Lower lobe of right lung (tissue), 2 donors: ENCODE measurements around the gene AKAP10. TPM values are rescaled to one million over a fixed set of nuclear protein-coding genes. Genes with fewer than 3 reads are reported as not detected.
A peak's percentile ranks its signal among the peaks of the same experiment; 100 is the strongest.

Source experiments
- ATAC-seq, 2 donors: fragments of 200-7000 bp; cut with Tn5 transposase; one replicate each; pipeline ENCODE4 v1.9.1; 2020 to 2022; ENCODE audit warnings: mild to moderate bottlenecking in 2 of 2, moderate library complexity in 2 of 2
- DNase-seq: peaks from one replicate; pipeline ENCODE4 v3.0.0-alpha.2; 2020
- H3K27ac ChIP-seq: fragments of 200-600 bp; one replicate; pipeline ENCODE4 v1.8.0; 2022
- H3K27me3 ChIP-seq: fragments of 200-600 bp; one replicate; pipeline ENCODE4 v1.8.0; 2022; ENCODE audit warnings: low read depth
- H3K36me3 ChIP-seq: fragments of 200-600 bp; one replicate; pipeline ENCODE4 v1.8.0; 2022; ENCODE audit warnings: mild to moderate bottlenecking
- H3K4me1 ChIP-seq: fragments of 200-600 bp; one replicate; pipeline ENCODE4 v1.8.0; 2022
- H3K4me3 ChIP-seq: fragments of 200-600 bp; one replicate; pipeline ENCODE4 v1.8.0; 2022; ENCODE audit warnings: mild to moderate bottlenecking
- H3K9me3 ChIP-seq: fragments of 200-600 bp; one replicate; pipeline ENCODE4 v1.8.0; 2022
- CTCF ChIP-seq: fragments of 200-600 bp; IDR thresholded peaks from one replicate; pipeline ENCODE4 v1.8.0; 2022; ENCODE audit warnings: antibody characterized with exemption, mild to moderate bottlenecking
- intact Hi-C: fragments of 100-400 bp; cut with DNase I; formaldehyde crosslinking; loops from one replicate; pipeline ENCODE4 v1.11.0; 2022
- total RNA-seq: library from RNA; stranded (reverse); fragmentation: NEBNext Ultra II Directional; extraction: Animal tissue kit (Norgen Biotek cat#: 25700); gene quantifications from one replicate; pipeline ENCODE4 v1.2.1, GENCODE V29; 2021
- donor health status: DM: no; HTN: yes; CAD: no; lungs with severe emphysema.

The AKAP10 gene
- total RNA-seq, 1 donor from 2014 or later: 38.1 TPM

GRCh38 chr17:19939993-19940721 is 37.5 kb downstream of the AKAP10 start:
- no peak for TF ChIP-seq CTCF
- ATAC-seq (no peak), DNase-seq (no peak)
- H3K4me1 ChIP-seq: peaks cover 50% of the 10 kb centered on the region
- no peaks in the 10 kb centered on the region for H3K9me3 ChIP-seq
- intact Hi-C loops: no loop called here
- H3K4me3 ChIP-seq: no peak overlapping the region
- H3K27me3 ChIP-seq: no peaks in the 10 kb centered on the region
- no peak overlapping the region for H3K27ac ChIP-seq
- peaks cover 82% of the 10 kb centered on the region for H3K36me3 ChIP-seq

GRCh38 chr17:19938736-19939135 is 38.9 kb downstream of the AKAP10 start:
- Histone ChIP-seq H3K36me3 (peaks cover 84% of the 10 kb centered on the region), H3K9me3 (no peaks in the 10 kb centered on the region)
- ATAC-seq: no peak

DNA sequence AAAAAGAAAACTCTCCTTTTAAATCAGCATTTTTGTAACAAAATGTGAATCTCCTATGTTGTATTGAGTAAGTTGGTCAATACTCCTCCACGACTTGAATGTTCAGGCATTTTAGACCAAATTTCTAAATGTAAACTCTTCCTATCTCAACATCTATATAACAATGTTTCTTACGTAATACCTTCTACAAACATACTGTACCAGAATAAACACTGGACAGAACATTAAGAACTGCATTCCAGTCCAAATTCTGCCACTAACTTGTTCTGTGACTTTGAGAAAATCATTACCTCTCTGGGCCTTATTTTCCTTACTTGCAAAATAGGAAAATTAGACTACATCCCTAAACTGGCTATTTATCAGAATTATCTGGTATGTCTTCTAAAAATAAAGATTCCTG is 40.1 kb downstream of the AKAP10 start:
- no peaks in the 10 kb centered on the region for H3K9me3 ChIP-seq
- no peaks in the 10 kb centered on the region for H3K27me3 ChIP-seq
- H3K4me1 ChIP-seq: peaks cover 41% of the 10 kb centered on the region
- ATAC-seq (peak; percentile 55 to 79), DNase-seq (no peak)
- no peak for TF ChIP-seq CTCF
- intact Hi-C loops: no loop called here
- H3K27ac ChIP-seq: peak overlapping the region; percentile 24
- peaks cover 91% of the 10 kb centered on the region for H3K36me3 ChIP-seq
- H3K4me3 ChIP-seq: no peak overlapping the region

More at GRCh38 chr17:19938736-19939135, 38.9 kb downstream of the AKAP10 start:
- intact Hi-C loops: no loop called here
- TF ChIP-seq CTCF: no peak
- H3K4me3 ChIP-seq: no peak overlapping the region
- no peak for DNase-seq
- no peaks in the 10 kb centered on the region for H3K27me3 ChIP-seq
- H3K27ac ChIP-seq: no peak overlapping the region
- peaks cover 45% of the 10 kb centered on the region for H3K4me1 ChIP-seq

GRCh38 chr17:19935169-19935568 is 42.5 kb downstream of the AKAP10 start:
- Histone ChIP-seq H3K36me3 (peaks cover 99% of the 10 kb centered on the region), H3K27me3 (no peaks in the 10 kb centered on the region), H3K9me3 (no peaks in the 10 kb centered on the region), H3K4me3 (no peak overlapping the region), H3K4me1 (peaks cover 20% of the 10 kb centered on the region), H3K27ac (no peak overlapping the region)
- no peak for DNase-seq
- no peak for ATAC-seq
- TF ChIP-seq CTCF: no peak
- intact Hi-C loops: no loop called here

GRCh38 chr17:19933628-19934027 is 44.0 kb downstream of the AKAP10 start:
- Histone ChIP-seq H3K4me3 (no peak overlapping the region), H3K4me1 (peaks cover 17% of the 10 kb centered on the region), H3K9me3 (no peaks in the 10 kb centered on the region), H3K36me3 (peaks cover 99% of the 10 kb centered on the region), H3K27me3 (no peaks in the 10 kb centered on the region), H3K27ac (no peak overlapping the region)
- ATAC-seq (no peak), DNase-seq (no peak)
- no peak for TF ChIP-seq CTCF
- intact Hi-C loops: no loop called here
